Tongue (tissue), 2 donors: ENCODE results near the gene SPAG9. TPM values are rescaled to one million over a fixed set of nuclear protein-coding genes. Genes with fewer than 3 reads are reported as not detected.
A peak's percentile ranks its signal among the peaks of the same experiment; 100 is the strongest.

ENCODE experiments used
- DNase-seq: peaks from one replicate; pipeline ENCODE4 v3.0.0-alpha.2; 2015
- total RNA-seq: library from RNA; depleted of rRNA; stranded (reverse); fragments of >200 nt; gene quantifications from one replicate; pipeline ENCODE4 v1.2.3, GENCODE V29; 2014

Gene SPAG9
- total RNA-seq, 1 donor from 2014 or later, result 153 TPM

- DNase-seq, result peak; percentile 71
Observed at GRCh38 chr17:51035431-51035830, 85.2 kb downstream of the SPAG9 start.

DNA sequence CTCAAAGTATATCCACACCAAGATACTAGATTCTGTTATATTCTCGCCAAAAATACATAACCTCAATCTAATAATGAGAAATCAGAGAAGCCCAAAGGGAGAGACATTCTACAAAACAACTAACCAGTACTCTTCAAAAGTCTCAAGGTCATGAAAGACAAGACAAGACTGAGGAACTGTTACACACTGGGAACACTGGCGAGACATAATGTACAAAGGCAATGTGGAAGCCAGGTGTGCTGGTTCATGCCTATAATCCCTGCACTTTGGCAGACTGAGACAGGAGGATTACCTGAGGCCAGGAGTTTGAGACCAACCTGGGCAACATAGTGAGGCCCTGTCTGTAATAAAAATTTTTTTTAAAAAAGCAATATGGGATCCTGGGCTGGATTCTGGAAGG is 85.9 kb downstream of the SPAG9 start:
- no peak for DNase-seq

DNA sequence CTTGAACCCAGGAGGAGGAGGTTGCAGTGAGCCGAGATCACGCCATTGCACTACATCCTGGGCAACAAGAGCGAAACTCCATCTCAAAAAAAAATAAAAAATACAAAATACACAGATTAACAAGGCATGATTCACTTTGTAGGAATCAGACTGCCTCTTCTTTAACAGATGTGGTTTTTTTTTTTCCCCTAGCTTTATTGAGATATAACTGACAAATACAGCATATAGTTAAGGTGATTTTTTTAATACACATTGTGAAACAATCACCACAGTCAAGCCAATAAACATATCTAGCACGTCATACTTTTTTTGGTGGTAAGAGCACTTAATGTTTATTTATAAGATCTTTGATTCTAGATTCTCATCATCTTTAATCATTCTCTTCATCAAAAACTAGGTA is 87.8 kb downstream of the SPAG9 start:
- DNase-seq, result no peak

- no peak for DNase-seq
Observed at GRCh38 chr17:51029568-51030463, 90.9 kb downstream of the SPAG9 start.

DNA sequence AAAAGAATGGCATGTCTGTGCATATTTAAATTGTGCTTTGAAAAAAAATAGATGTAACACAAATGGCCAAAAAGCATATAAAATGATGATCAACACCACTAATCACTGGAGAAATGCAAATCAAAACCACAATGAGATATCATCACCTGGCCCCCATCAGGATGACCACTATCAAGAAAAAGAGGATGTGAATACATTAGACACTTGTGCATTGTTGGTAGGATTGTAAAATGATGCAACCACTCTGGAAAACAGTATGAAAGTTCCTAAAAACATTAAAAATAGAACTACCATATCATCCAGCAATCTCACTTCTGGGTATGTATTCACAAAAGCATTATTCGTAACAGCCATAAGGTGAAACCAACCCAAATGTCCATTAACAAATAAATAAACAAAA is 91.5 kb downstream of the SPAG9 start:
- DNase-seq, result no peak

GRCh38 chr17:51028176-51028863 is 92.3 kb downstream of the SPAG9 start:
- DNase-seq, result no peak

GRCh38 chr17:51018541-51018940 is 102.1 kb downstream of the SPAG9 start:
- no peak for DNase-seq

DNA sequence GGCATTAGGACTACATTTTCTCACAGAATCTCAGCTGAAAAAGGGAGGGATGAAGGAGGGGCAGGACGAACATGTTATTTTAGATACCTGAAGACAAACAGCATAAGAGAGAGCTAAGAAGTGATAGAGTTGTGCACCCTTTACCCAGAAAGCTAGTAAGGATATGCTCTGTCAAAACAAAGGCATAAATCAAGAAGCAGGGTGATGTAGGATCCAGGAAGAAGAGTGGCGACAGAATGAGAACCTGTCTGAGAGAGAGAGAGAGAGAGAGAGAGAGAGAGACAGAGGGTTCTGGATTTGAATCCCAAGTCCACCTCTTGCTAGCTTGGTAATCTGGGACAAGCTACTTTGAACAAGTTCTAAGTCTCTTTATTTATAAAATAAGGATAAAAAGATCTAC is 103.4 kb downstream of the SPAG9 start:
- DNase-seq, result no peak

DNA sequence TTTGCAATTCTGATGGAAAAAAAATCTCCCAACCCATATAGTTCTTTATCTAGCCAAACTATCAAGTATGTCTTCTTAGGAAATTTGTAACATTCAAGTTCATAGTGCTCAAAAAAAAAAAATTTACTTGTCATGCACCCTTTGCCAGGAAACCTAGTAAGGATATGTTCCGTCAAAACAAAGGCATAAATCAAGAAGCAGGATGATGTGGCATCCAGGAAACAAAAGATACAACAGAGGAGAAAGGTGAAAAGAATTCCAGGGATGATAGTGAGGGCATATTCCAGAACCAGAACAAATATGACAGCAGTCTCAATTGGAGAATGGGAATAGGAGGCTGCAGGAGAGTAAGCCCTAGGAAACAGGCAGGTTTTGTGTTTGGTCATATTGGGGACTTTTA is 104.6 kb downstream of the SPAG9 start:
- no peak for DNase-seq

DNA sequence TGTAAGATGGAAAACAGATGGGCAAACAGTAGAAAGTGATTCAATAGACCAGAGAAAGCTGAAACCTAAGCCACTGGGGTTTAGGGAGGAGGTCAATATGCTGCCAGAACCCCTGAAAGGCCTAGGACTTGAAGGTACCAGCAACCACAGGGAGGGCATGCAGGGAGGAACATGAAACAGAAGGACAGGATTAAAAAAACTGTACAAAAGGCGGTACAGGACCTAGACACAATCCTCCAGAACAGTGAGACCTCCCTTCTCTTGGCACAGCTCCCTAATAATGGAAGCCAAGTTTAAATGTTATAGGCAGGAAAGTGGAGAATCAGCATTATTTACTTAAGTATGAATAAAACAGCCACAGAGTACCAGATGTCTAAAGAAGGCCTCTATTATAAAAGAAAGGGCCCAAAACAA is 105.5 kb downstream of the SPAG9 start:
- peak; percentile 65 for DNase-seq

DNA sequence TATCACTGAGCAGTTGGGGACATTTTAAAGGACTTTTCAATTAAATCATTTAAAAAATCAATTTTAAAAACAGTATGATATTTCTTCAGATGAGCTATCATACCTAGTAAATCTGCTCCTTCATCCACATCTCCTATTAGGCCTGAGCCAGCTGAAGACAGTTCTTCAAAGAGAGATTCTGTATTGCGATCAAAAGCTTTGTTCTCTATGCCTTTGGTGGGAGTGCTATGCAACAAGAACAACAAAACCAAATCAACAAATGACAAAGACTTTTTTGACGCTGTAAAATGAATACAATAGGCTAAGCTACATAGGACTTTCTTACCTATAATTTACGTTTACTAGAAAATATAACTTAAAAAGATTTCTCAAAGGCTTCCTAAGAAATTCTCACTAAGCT is 106.5 kb downstream of the SPAG9 start:
- no peak for DNase-seq

GRCh38 chr17:51013322-51013721 is 107.3 kb downstream of the SPAG9 start:
- DNase-seq, result no peak

DNA sequence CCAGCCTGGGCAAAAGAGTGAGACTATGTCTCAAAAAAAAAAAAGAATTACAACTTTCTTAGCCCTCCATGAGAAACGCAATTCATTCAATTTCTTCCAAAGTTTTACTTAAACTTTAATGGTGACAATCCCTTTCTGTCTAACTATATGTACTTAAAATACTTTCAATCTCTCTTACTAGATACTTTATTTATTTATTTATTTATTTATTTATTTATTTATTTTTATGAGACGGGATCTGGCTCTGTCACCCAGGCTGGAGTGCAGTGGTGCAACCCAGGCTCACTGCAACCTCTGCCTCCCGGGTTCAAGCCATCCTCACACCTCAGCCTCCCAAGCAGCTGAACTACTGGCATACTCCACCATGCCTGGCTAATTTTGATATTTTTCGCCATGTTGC is 108.1 kb downstream of the SPAG9 start:
- no peak for DNase-seq

- no peak for DNase-seq
Observed at GRCh38 chr17:51010173-51010675, 110.4 kb downstream of the SPAG9 start.

DNA sequence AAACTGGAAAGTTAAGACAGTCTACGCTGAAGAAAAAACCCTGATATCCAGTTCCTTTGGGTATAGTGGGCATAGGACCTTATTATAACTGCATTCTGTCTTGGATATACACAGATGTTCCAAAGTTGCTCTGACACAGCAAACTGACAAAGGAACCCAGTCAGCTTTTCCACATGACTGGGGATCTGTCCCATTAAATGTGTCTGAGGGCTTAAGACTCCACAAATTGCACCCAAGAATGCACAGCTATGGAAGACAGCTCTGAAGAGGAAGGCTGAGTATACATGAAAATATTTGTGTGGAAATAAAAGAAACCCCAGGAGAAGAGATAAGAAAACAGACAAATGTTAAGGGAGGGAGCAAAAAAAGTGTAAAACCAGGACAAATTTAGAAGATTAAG is 114.1 kb downstream of the SPAG9 start:
- DNase-seq, result no peak

- DNase-seq, result no peak
Observed at GRCh38 chr17:51005768-51006167, 114.9 kb downstream of the SPAG9 start.

GRCh38 chr17:51004249-51004648 is 116.4 kb downstream of the SPAG9 start:
- no peak for DNase-seq

DNA sequence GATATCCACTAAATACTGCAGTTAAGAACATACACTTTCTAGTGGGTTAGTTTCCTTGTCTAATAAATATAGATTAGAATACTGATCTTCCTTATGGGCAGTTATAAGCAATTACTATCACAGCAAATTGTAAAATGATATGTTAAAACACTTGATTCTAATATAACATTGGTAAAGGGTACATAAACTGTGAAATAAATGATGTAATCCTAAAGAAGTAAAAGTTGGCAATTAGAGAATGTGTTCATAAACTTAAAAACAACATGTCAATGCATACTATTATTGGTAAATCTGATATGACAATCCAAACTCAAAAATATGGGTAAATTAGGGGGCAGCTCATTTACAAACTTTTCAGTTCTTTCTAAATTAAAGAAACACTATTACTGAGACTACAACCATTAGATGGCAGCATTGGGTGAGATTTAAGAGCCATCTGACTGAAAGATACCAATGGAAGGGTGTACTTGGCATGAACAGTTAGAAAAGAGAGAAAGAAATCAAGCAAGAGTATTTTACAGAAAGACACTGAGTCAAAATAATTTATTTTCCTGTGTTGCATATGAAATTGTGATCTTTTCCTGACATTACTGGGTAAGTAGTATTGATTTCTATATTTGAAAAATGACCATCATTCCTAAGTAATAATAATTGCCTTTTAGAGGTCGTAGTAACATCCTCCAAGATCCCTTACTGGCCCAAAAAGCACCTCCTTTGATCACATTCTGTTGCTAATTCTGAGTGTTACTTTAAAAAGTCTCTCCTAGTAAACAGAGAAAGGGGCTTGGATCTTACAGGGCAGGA is 119.6 kb downstream of the SPAG9 start:
- peak; percentile 86 for DNase-seq

- no peak for DNase-seq
Observed at GRCh38 chr17:50995668-50996067, 125.0 kb downstream of the SPAG9 start.

GRCh38 chr17:50993544-50993943 is 127.1 kb downstream of the SPAG9 start:
- DNase-seq, result no peak

GRCh38 chr17:50989149-50989548 is 131.5 kb downstream of the SPAG9 start:
- DNase-seq, result no peak

DNA sequence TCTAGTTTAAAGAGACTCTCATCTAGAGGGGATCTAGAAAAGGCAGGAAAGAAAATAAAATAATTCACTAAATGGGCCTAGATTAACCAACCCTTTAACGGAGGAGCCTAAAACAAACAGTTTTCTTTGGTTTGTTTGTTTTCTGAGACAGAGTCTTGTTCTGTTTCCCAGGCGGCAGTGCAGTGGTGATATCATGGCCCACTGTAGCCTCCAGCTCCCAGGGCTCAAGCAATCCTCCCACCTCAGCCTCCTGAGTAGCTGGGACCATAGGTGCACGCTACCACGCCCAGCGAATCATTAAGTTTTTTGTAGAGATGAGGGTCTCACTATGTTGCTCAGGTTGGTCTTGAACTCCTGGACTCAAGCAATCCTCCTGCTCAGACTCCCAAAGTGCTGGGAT is 132.2 kb downstream of the SPAG9 start:
- no peak for DNase-seq
